OCI-LY7 (cell line): ENCODE data around the gene CD207. TPM values are rescaled to one million over a fixed set of nuclear protein-coding genes. Genes with fewer than 3 reads are reported as not detected.

Experiments used
- BruUV-seq: library from RNA; stranded (reverse); fragments of 400-500 nt; replicated peaks from 2 replicates; lab custom pipeline; 2021; lab: Mats Ljungman, UMichigan
- CTCF ChIA-PET: fragments of 300-600 bp; sonication (Branson Sonifier 250); formaldehyde crosslinking; loops from one replicate; lab custom pipeline; 2022; ENCODE audit warnings: antibody characterized with exemption; ENCODE audit not compliant: unreplicated experiment; lab: Charles Lee
- POLR2A ChIA-PET: fragments of 300-600 bp; sonication (Branson Sonifier 250); formaldehyde crosslinking; loops from one replicate; lab custom pipeline; 2022; ENCODE audit warnings: antibody characterized with exemption; lab: Charles Lee
- DNase-seq: peaks from one replicate; pipeline ENCODE4 v3.0.0-alpha.2; 2015; ENCODE audit warnings: low spot score
- H2AFZ ChIP-seq: fragments of 200-600 bp; sonication (generic), shearing (Covaris generic); 2 replicates; pipeline ENCODE4 v1.6.1; 2014; ENCODE audit warnings: mild to moderate bottlenecking, antibody characterized with exemption, low read length, moderate library complexity
- H3K27ac ChIP-seq: fragments of 200-600 bp; sonication (generic); 2 replicates; pipeline ENCODE4 v1.5.1; 2014; ENCODE audit warnings: mixed run types, low read depth, mild to moderate bottlenecking, moderate library complexity, low read length, inconsistent platforms; ENCODE audit not compliant: poor library complexity, severe bottlenecking
- H3K36me3 ChIP-seq: fragments of 200-600 bp; sonication (generic); 2 replicates; pipeline ENCODE4 v1.6.1; 2014; ENCODE audit warnings: mild to moderate bottlenecking, antibody characterized with exemption, low read length, moderate library complexity, mixed read lengths; ENCODE audit not compliant: insufficient read depth
- H3K4me1 ChIP-seq: fragments of 200-600 bp; sonication (generic); 2 replicates; pipeline ENCODE4 v1.5.1; 2014; ENCODE audit warnings: mild to moderate bottlenecking, low read length; ENCODE audit not compliant: insufficient read depth, poor library complexity, severe bottlenecking
- H3K4me2 ChIP-seq: fragments of 200-600 bp; sonication (generic); 2 replicates; pipeline ENCODE4 v1.6.1; 2014; ENCODE audit warnings: mild to moderate bottlenecking, low read length
- H3K4me3 ChIP-seq: fragments of 200-600 bp; sonication (generic); 2 replicates; pipeline ENCODE4 v1.5.1; 2014; ENCODE audit warnings: mild to moderate bottlenecking, low read depth, low read length; ENCODE audit not compliant: poor library complexity, severe bottlenecking
- H3K79me2 ChIP-seq: fragments of 200-600 bp; sonication (generic); 2 replicates; pipeline ENCODE4 v1.6.1; 2016; ENCODE audit warnings: low read depth, mild to moderate bottlenecking, low read length, moderate library complexity, mixed read lengths; ENCODE audit not compliant: insufficient read depth
- H3K9me2 ChIP-seq: fragments of 200-600 bp; sonication (generic); 2 replicates; pipeline ENCODE4 v1.6.1; 2016; ENCODE audit warnings: mild to moderate bottlenecking, low read length, mixed read lengths; ENCODE audit not compliant: insufficient read depth
- H3K9me3 ChIP-seq: fragments of 200-600 bp; sonication (generic); 2 replicates; pipeline ENCODE4 v1.6.1; 2014; ENCODE audit warnings: mild to moderate bottlenecking, mixed run types, low read length, mixed read lengths
- H4K20me1 ChIP-seq: fragments of 200-600 bp; sonication (generic); 2 replicates; pipeline ENCODE4 v1.6.1; 2014; ENCODE audit warnings: mild to moderate bottlenecking, antibody characterized with exemption, low read length, moderate library complexity, mixed read lengths; ENCODE audit not compliant: insufficient read depth
- EZH2phosphoT487 ChIP-seq: fragments of 200-600 bp; sonication (generic); IDR thresholded peaks from 2 replicates; pipeline ENCODE4 v1.6.1; 2018; ENCODE audit warnings: low read depth, borderline replicate concordance, mild to moderate bottlenecking, mixed run types, antibody characterized with exemption, low read length, moderate library complexity, mixed read lengths
- intact Hi-C: fragments of 100-400 bp; cut with micrococcal nuclease; formaldehyde crosslinking; loops from one replicate; pipeline ENCODE4 v1.10.0; 2022; ENCODE audit not compliant: unreplicated experiment
- total RNA-seq, 2 experiments: library from RNA; depleted of rRNA in 1 of 2; stranded (reverse); fragments of >200 nt in 1 of 2; shearing (Covaris generic) in 1 of 2; gene quantifications; 2 replicates each; pipeline ENCODE4 v1.2.3, GENCODE V29; 2014 to 2022
- TF ChIP-seq, protein P1 (sequence below): fragments of 200-600 bp; sonication (generic); conservative IDR thresholded peaks from 2 replicates; pipeline ENCODE4 v1.5.1; 2014; ENCODE audit warnings: mild to moderate bottlenecking, antibody characterized with exemption, low read length, moderate library complexity, mixed read lengths

Gene CD207
- total RNA-seq, 2 experiments from 2014 or later: not detected

DNA sequence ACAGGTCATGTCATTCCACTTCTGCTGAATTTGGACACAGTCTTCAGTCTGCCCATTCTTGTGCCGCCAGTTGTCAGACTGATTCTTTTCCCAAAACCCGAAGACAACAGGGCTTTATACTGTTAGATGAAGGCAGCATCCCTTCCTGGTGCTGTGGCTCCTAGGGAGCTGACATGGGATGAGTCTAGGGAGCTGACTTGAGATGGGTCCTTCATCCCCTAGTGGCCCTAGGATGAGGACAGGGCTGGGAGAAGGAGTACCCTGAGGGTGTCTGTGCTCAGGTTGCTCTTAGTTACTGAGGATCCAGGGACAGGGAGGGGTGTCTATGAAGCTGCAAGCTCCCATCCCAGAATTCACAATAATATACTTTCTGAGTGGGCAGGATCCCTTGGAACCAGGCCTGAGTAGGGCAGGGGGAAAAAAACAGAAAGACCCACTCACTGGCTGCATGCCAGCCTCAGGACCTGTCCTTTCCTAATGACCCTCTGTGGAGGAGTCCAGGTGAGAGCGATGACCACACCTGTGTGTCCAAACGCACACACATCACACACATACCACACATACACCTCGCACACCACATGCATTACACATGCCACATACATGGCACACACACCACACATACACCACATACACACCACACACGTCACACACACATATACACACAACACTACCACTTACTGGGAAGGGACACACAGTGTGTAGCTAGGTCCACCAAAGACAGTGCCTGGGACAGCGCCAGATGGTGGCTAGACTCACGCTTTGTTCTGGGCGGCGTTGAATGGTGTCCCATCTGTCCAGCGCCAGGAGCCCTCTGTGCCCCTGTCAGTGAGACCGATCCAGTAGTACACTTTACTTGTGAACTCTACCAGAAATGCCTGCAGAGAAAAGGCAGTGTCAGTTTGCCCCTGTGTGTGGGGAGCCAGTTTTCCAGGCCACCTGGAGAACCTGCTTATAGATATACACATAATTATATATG, 26.3 kb downstream of the CD207 start:
- no peaks in the 10 kb centered on the region for H3K9me3 ChIP-seq
- H3K79me2 ChIP-seq: no peaks in the 10 kb centered on the region
- no peak overlapping the region for H3K4me2 ChIP-seq
- DNase-seq: no peak
- intact Hi-C loops: no loop called here
- no TSS peak for BruUV-seq
- H3K36me3 ChIP-seq: no peaks in the 10 kb centered on the region
- no peak overlapping the region for H3K27ac ChIP-seq
- no peak overlapping the region for H2AFZ ChIP-seq
- ChIA-PET CTCF (interaction anchor here (0.6 kb wide), 1 partner anchor 358 kb away, joined by 3 read pairs; no protein-coding TSS in a partner anchor), POLR2A (interaction anchor here (0.7 kb wide), 1 partner anchor 660 kb away, joined by 3 read pairs; no protein-coding TSS in a partner anchor)
- H3K4me1 ChIP-seq: no peaks in the 10 kb centered on the region
- TF ChIP-seq, protein P1, sequence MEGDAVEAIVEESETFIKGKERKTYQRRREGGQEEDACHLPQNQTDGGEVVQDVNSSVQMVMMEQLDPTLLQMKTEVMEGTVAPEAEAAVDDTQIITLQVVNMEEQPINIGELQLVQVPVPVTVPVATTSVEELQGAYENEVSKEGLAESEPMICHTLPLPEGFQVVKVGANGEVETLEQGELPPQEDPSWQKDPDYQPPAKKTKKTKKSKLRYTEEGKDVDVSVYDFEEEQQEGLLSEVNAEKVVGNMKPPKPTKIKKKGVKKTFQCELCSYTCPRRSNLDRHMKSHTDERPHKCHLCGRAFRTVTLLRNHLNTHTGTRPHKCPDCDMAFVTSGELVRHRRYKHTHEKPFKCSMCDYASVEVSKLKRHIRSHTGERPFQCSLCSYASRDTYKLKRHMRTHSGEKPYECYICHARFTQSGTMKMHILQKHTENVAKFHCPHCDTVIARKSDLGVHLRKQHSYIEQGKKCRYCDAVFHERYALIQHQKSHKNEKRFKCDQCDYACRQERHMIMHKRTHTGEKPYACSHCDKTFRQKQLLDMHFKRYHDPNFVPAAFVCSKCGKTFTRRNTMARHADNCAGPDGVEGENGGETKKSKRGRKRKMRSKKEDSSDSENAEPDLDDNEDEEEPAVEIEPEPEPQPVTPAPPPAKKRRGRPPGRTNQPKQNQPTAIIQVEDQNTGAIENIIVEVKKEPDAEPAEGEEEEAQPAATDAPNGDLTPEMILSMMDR: no peak
- TF ChIP-seq EZH2phosphoT487: no peak
- H3K9me2 ChIP-seq: no peaks in the 10 kb centered on the region
- H3K4me3 ChIP-seq: no peak overlapping the region
- H4K20me1 ChIP-seq: no peaks in the 10 kb centered on the region

DNA sequence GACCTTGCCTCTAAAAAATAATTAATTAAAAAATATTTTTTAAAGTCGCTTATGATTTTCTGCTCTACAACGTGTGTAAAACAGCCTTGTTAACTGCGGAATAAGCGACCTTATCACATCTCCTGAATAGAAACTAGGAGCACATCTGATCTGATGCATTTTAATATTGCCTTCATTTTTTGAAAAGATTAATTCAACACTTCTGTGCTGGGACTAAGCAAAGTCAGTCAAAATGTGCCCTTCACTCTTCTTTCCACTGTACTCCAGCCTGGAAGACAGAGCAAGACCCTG, 27.8 kb downstream of the CD207 start:
- Histone ChIP-seq H3K9me3 (no peaks in the 10 kb centered on the region), H3K4me2 (no peak overlapping the region), H3K9me2 (no peaks in the 10 kb centered on the region), H3K27ac (no peak overlapping the region), H2AFZ (no peak overlapping the region), H4K20me1 (no peaks in the 10 kb centered on the region), H3K36me3 (no peaks in the 10 kb centered on the region), H3K79me2 (no peaks in the 10 kb centered on the region), H3K4me3 (no peak overlapping the region), H3K4me1 (no peaks in the 10 kb centered on the region)
- POLR2A ChIA-PET: interaction anchor here (0.6 to 0.7 kb wide), 2 partner anchors 10 to 33 kb away, joined by 3 read pairs; no protein-coding TSS in a partner anchor
- DNase-seq: no peak
- CTCF ChIA-PET: no interaction called here
- no TSS peak for BruUV-seq
- intact Hi-C loops: no loop called here
- no peak for TF ChIP-seq EZH2phosphoT487
- TF ChIP-seq, protein P1: no peak
